HepG2 (cell line): Measurements from ENCODE around the gene ATP11A. TPM values are rescaled to one million over a fixed set of nuclear protein-coding genes. Genes with fewer than 3 reads are reported as not detected.

Experiments
- ATAC-seq: fragments of 200-7000 bp; cut with Tn5 transposase; 3 replicates; pipeline ENCODE4 v1.9.1; 2020; ENCODE audit warnings: mild to moderate bottlenecking, moderate library complexity
- BruUV-seq: library from RNA; stranded (reverse); fragments of 400-500 nt; replicated peaks from 2 replicates; lab custom pipeline; 2021; lab: Mats Ljungman, UMichigan
- CTCF ChIA-PET: fragments of 300-600 bp; formaldehyde crosslinking; extraction: SDS; loops from one replicate; lab custom pipeline; 2021; ENCODE audit warnings: low total read pairs, inconsistent platforms, low intra/inter-chr PET ratio; lab: Yijun Ruan, JAX
- POLR2A ChIA-PET: fragments of 350-600 bp; sonication (Branson Sonifier 250); formaldehyde crosslinking; loops from one replicate; lab custom pipeline; 2020; ENCODE audit warnings: antibody characterized with exemption, inconsistent platforms; lab: Yijun Ruan, JAX
- DNase-seq: peaks from one replicate; pipeline ENCODE4 v3.0.0-alpha.2; 2015; ENCODE audit warnings: low spot score
- FAIRE-seq: peaks from 3 replicates; lab custom pipeline; 2011; peaks lifted over from hg19 to GRCh38; lab: Jason Lieb, UNC
- H2AFZ ChIP-seq: one replicate; pipeline ENCODE4 v1.6.1; 2011; ENCODE audit warnings: low read length, inconsistent platforms
- H3K27ac ChIP-seq: fragments of 300-600 bp; 3 replicates; pipeline ENCODE4 v1.8.0; 2011; ENCODE audit warnings: mixed run types, mild to moderate bottlenecking, mixed read lengths, low read length, inconsistent platforms; ENCODE audit not compliant: insufficient read depth; ENCODE audit errors: extremely low read length
- H3K27me3 ChIP-seq, 2 experiments: fragments of 200-600 bp in 1 of 2; 2 replicates in 1 of 2; 3 replicates in 1 of 2; pipeline versions ENCODE4 v1.6.0 to v1.8.0; 2011; ENCODE audit warnings: low read length in 2 of 2, mild to moderate bottlenecking in 2 of 2, moderate library complexity in 2 of 2, inconsistent platforms in 1 of 2; ENCODE audit not compliant: insufficient read depth in 2 of 2, control insufficient read depth in 1 of 2
- H3K36me3 ChIP-seq, 2 experiments: fragments of 200-600 bp in 1 of 2; replicated peaks in 1 of 2; 2 replicates in 1 of 2; 3 replicates in 1 of 2; pipeline versions ENCODE4 v1.5.1 to v1.8.0; 2011; ENCODE audit warnings: low read length in 2 of 2, inconsistent platforms in 1 of 2; ENCODE audit not compliant: insufficient read depth in 2 of 2, control insufficient read depth in 1 of 2
- H3K4me1 ChIP-seq: 2 replicates; pipeline ENCODE4 v1.5.1; 2012; ENCODE audit warnings: low read length, inconsistent platforms; ENCODE audit not compliant: insufficient read depth
- H3K4me2 ChIP-seq: 2 replicates; pipeline ENCODE4 v1.6.0; 2011; ENCODE audit warnings: low read depth, low read length, inconsistent platforms
- H3K4me3 ChIP-seq, 3 experiments: fragments of 200-600 bp in 1 of 3; sonication (generic), shearing (Covaris generic) in 1 of 3; replicated peaks in 1 of 3; 2 replicates each; pipeline ENCODE4 v1.5.1; 2011 to 2016; ENCODE audit warnings: low read length in 3 of 3, inconsistent platforms in 2 of 3, low read depth in 2 of 3, mild to moderate bottlenecking in 2 of 3, control low read depth in 1 of 3, mixed read lengths in 1 of 3; ENCODE audit not compliant: insufficient read depth in 1 of 3
- H3K79me2 ChIP-seq: one replicate; pipeline ENCODE4 v1.6.1; 2011; ENCODE audit warnings: low read length, inconsistent platforms; ENCODE audit not compliant: insufficient read depth
- H3K9ac ChIP-seq: 2 replicates; pipeline ENCODE4 v1.6.0; 2011; ENCODE audit warnings: mild to moderate bottlenecking, low read depth, low read length, inconsistent platforms; ENCODE audit not compliant: insufficient read depth
- H3K9me3 ChIP-seq: 2 replicates; pipeline ENCODE4 v1.5.1; 2012; ENCODE audit warnings: mild to moderate bottlenecking, low read length
- H4K20me1 ChIP-seq: 2 replicates; pipeline ENCODE4 v1.6.0; 2011; ENCODE audit warnings: inconsistent platforms, mild to moderate bottlenecking, low read length, moderate library complexity; ENCODE audit not compliant: insufficient read depth
- FOSL1 ChIP-seq: sonication (generic); formaldehyde crosslinking; IDR thresholded peaks from 2 replicates; pipeline ENCODE4 v1.9.0; 2021; ENCODE audit warnings: missing genetic modification reagents, borderline replicate concordance
- NFE2L2 ChIP-seq: fragments of 150-350 bp; IDR thresholded peaks from 2 replicates; pipeline ENCODE4 v1.6.1; 2014; ENCODE audit warnings: low read length
- PHB2 ChIP-seq: fragments of 450-650 bp; IDR thresholded peaks from 2 replicates; pipeline ENCODE4 v1.6.1; 2018; ENCODE audit not compliant: partially characterized antibody
- RXRB ChIP-seq: IDR thresholded peaks from 2 replicates; pipeline ENCODE4 v1.6.1; 2016; ENCODE audit warnings: borderline replicate concordance, missing genetic modification reagents, missing compliant biosample characterization
- SRF ChIP-seq: IDR thresholded peaks from 2 replicates; pipeline ENCODE4 v1.6.1; 2011; ENCODE audit warnings: mild to moderate bottlenecking, low read depth, low read length, moderate library complexity
- ZNF256 ChIP-seq: sonication (generic); formaldehyde crosslinking; conservative IDR thresholded peaks from 2 replicates; pipeline ENCODE4 v1.4.0; 2020; ENCODE audit warnings: missing genetic modification reagents
- ZNF331 ChIP-seq: sonication (generic); formaldehyde crosslinking; IDR thresholded peaks from 2 replicates; pipeline ENCODE4 v1.4.0; 2020; ENCODE audit warnings: missing genetic modification reagents
- ZNF879 ChIP-seq: sonication (generic); formaldehyde crosslinking; IDR thresholded peaks from 2 replicates; pipeline ENCODE4 v1.8.1; 2023; ENCODE audit warnings: missing genetic modification reagents
- WGBS: methylation state at CpG from one replicate; pipeline ENCODE4 v1.1.6; 2017; ENCODE audit warnings: low lambda C conversion rate; 5-methylcytosine and 5-hydroxymethylcytosine counted together
- in situ Hi-C: cut with HindIII; loops from 2 replicates; pipeline ENCODE4 v1.10.0; 2017; ENCODE audit warnings: low pct_unique_long_range_greater_than_20kb; ENCODE audit not compliant: extremely low pct_ligation_motif_present
- intact Hi-C: fragments of 100-400 bp; cut with micrococcal nuclease; formaldehyde crosslinking; loops from one replicate; pipeline ENCODE4 v1.10.0; 2022; ENCODE audit not compliant: unreplicated experiment
- polyA plus RNA-seq, 8 experiments: library from polyadenylated mRNA; depleted of rRNA in 3 of 8; stranded (reverse) in 7 of 8; unstranded in 1 of 8; fragments of >200 nt; fragmentation: Illumina TruSeq in 4 of 8; extraction: Trizol in 4 of 8; gene quantifications; 2 replicates each; pipeline versions ENCODE4 v1.2.1 to v1.2.3, GENCODE V29; 2011 to 2016; ENCODE audit warnings: low read depth in 4 of 8, missing spikeins in 1 of 8, mixed read lengths in 1 of 8; ENCODE audit not compliant: insufficient read depth in 1 of 8
- total RNA-seq, 5 experiments: library from RNA; depleted of rRNA; stranded (reverse); fragments of >200 nt; fragmentation: Illumina TruSeq; extraction: Trizol; gene quantifications; 2 replicates each; pipeline ENCODE4 v1.2.3, GENCODE V29; 2016; ENCODE audit warnings: low read depth in 1 of 5
- TF ChIP-seq, protein P1 (sequence below): sonication (generic); formaldehyde crosslinking; IDR thresholded peaks from 2 replicates; pipeline ENCODE4 v1.5.0; 2020; ENCODE audit warnings: mild to moderate bottlenecking, missing genetic modification reagents, borderline replicate concordance
- TF ChIP-seq, protein P2 (sequence below): sonication (generic); formaldehyde crosslinking; IDR thresholded peaks from 2 replicates; pipeline ENCODE4 v1.4.0; 2020; ENCODE audit warnings: low read depth, mild to moderate bottlenecking, missing genetic modification reagents

Gene ATP11A
- total and polyA plus RNA-seq, 2 of the 13 experiments (the other 11 are each of a cell fraction or from before 2014, with no cell fraction given) = 18.4 to 20.1 TPM

DNA sequence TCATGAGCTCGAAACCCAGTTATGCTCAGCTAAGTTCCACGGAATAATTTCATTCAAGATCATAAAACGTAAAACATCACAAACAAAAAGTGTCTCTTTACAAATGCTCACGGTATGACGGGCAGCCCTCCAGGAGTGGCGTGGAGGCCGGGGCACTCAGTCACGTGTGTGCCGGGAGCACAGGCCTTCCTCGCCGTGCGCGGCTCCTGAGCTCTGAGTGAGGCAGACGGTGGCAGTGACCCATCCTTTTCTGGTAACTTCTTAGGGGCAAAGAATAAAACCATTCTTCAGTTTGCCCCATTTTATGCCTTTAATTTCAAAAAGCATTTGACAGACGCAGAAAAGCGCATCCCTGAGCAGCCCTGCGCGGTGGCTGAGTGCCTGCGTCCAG is 72.8 kb downstream of the ATP11A start:
- CTCF ChIA-PET = no interaction called here

More for the DNA sequence above, 72.8 kb downstream of the ATP11A start:
- Histone ChIP-seq H3K9ac (no peak overlapping the region), H3K4me3 (no peak overlapping the region), H2AFZ (no peak overlapping the region), H3K4me1 (peaks cover 38% of the 10 kb centered on the region), H3K27me3 (no peaks in the 10 kb centered on the region), H3K9me3 (no peaks in the 10 kb centered on the region), H4K20me1 (peaks cover 36% of the 10 kb centered on the region), H3K27ac (no peak overlapping the region), H3K4me2 (no peak overlapping the region), H3K36me3 (peaks cover 12 to 25% of the 10 kb centered on the region in 2 experiments; a peak in 4 of 5 replicates), H3K79me2 (peaks cover 77% of the 10 kb centered on the region)
- 99% methylated on average over 19 of the region's 19 CpGs for WGBS
- TF ChIP-seq SRF = no peak
- no peak for TF ChIP-seq ZNF256
- TF ChIP-seq ZNF331 (CRISPR knock-in tag) = no peak
- TF ChIP-seq, protein P1, sequence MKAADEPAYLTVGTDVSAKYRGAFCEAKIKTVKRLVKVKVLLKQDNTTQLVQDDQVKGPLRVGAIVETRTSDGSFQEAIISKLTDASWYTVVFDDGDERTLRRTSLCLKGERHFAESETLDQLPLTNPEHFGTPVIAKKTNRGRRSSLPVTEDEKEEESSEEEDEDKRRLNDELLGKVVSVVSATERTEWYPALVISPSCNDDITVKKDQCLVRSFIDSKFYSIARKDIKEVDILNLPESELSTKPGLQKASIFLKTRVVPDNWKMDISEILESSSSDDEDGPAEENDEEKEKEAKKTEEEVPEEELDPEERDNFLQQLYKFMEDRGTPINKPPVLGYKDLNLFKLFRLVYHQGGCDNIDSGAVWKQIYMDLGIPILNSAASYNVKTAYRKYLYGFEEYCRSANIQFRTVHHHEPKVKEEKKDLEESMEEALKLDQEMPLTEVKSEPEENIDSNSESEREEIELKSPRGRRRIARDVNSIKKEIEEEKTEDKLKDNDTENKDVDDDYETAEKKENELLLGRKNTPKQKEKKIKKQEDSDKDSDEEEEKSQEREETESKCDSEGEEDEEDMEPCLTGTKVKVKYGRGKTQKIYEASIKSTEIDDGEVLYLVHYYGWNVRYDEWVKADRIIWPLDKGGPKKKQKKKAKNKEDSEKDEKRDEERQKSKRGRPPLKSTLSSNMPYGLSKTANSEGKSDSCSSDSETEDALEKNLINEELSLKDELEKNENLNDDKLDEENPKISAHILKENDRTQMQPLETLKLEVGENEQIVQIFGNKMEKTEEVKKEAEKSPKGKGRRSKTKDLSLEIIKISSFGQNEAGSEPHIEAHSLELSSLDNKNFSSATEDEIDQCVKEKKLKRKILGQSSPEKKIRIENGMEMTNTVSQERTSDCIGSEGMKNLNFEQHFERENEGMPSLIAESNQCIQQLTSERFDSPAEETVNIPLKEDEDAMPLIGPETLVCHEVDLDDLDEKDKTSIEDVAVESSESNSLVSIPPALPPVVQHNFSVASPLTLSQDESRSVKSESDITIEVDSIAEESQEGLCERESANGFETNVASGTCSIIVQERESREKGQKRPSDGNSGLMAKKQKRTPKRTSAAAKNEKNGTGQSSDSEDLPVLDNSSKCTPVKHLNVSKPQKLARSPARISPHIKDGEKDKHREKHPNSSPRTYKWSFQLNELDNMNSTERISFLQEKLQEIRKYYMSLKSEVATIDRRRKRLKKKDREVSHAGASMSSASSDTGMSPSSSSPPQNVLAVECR (CRISPR knock-in tag) = no peak
- TF ChIP-seq RXRB (CRISPR knock-in tag) = no peak
- TF ChIP-seq, protein P2, sequence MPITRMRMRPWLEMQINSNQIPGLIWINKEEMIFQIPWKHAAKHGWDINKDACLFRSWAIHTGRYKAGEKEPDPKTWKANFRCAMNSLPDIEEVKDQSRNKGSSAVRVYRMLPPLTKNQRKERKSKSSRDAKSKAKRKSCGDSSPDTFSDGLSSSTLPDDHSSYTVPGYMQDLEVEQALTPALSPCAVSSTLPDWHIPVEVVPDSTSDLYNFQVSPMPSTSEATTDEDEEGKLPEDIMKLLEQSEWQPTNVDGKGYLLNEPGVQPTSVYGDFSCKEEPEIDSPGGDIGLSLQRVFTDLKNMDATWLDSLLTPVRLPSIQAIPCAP (CRISPR knock-in tag) = no peak
- no peak for TF ChIP-seq ZNF879
- TF ChIP-seq NFE2L2 = no peak
- TF ChIP-seq PHB2 = no peak
- no peak for TF ChIP-seq FOSL1
- POLR2A ChIA-PET = no interaction called here
- no peak for FAIRE-seq
- ATAC-seq = no peak
- DNase-seq = no peak
- intact Hi-C loops (no loop called here), in situ Hi-C loops (no loop called here)
- no TSS peak for BruUV-seq
